Measurements from ENCODE around the gene GPATCH1.

Gene GPATCH1

DNA sequence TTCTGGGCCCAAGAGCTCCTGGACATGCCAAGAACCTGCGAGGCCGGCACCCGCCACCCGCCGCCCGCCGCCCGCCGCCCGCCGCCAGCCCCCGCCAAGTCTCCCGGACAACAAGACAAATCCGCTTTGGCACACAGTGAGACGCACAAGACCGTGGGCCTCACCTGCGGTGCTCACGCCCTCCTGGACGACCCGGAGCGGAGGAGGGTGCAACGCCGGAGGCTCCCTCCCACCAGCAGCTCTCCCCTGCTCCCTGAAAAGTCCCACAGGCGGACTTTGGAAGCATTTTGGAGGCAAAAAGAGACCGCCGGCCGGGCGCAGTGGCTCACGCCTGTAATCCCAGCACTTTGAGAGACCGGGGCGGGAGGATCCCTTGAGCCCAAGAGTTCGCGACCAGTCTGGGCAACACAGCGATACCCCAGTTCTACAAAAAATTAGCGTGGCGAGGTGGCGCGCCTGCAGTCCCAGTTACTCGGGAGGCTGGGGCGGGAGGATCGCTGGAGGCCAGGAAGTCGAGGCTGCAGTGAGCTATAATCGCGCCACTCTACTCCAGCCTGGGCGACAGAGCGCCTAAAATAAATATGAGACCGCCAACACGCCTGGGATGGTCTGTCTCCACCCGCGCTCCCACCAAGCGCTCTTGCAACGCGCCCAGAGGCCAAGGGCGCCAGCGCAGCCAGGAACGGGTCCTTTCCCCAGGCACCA, 17.1 kb upstream of the GPATCH1 start:
- peak; percentile 57 for DNase-seq

DNA sequence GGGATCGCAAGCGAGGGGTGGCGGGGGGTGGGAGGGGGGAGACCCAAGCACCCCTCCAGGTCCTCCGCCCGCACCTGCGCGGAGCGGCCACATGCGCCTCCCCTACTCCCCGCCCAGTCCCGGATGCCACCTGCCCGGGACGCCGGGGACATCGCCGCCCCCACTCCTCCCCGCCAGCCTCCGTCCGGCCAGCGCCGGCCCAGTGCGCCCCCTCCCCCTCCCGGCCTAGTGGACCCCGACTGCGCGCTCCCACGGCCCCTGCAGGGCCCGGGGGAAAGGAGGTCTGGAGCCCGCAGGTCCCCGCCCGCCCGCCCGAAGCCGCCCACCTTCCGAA, 16.6 kb upstream of the GPATCH1 start:
- no peak for DNase-seq

DNA sequence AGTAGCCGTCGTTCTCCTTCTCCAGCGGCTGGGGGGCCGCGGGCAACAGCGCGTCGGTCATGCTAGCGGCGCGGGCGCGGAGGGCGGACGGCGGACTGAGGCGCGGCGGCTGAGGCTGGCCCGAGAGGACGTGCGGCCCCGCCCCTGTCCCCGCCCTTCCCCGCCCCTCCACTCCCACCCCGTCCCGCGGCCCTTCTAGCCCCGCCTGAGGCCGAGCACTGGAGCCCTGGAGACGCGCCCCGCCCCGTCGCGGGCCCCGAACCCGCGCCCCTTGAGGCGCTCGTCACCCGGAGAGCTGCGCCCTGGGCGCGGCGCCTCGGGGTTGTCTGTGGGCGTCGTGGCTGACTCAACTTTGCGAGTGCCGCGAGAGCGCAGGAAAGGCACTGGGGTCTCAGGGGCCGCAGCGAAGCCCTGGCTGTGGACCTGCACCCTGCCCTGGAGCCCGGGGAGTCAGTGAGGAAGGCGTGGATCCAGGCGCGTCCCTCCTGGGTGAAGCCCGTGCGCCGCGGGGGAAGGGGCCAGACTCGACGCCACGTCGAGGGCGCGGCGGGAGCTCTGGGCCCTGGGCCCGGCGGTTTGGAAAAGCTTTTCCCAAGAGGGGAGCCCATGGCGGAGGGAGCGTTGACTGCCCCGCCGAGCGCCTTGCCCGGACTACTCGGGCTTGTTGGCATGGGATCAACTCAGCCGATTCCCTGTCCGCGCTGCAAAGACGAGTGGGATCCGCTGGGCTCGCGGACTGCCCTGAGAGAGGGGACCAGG, 16.0 kb upstream of the GPATCH1 start, which contains the start of gene RHPN2:
Gene RHPN2, minus strand, starts transcription at position 97 of the 759 bp plus-strand sequence. Its CDS starts 36 bp downstream, at position 61.
- peak; percentile 87 for DNase-seq

DNA sequence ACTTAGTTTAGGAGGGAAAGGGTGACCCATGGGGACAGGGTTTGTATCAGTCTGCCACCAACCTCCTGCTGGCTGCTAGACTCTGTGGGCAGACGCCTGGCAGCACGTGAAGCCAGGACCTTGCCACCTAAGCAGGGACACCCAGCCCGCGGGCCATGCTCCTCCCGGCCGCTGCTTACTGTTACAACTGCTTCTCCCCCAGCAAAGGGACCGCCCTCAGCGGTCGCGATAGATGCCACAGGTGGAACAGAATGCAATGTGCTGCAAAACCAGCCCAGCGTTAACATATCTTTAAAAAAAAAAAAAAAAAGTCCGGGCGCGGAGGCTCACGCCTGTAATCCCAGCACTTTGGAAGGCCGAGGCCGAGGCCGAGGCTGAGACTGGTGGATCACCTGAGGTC, 14.4 kb upstream of the GPATCH1 start:
- DNase-seq, result no peak

DNA sequence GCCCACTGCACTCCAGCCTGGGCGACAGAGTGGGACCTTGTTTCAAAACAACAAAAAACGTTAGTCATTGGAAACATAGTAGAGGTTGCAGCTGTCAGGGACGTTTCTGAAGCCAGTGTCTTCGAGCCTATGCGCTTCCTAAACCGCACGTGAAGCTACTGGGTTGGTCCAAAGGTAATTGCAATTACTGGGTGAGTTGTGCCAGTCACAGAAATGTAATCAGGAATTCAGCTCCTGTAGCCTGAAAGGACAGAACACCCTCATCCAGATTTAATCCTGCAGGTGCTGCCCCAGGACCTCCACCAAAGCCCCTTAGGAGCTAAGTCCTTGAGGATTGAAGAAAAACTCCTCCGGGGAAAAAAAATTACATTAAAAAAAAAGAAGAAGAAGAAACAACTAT, 13.9 kb upstream of the GPATCH1 start:
- DNase-seq, result no peak

DNA sequence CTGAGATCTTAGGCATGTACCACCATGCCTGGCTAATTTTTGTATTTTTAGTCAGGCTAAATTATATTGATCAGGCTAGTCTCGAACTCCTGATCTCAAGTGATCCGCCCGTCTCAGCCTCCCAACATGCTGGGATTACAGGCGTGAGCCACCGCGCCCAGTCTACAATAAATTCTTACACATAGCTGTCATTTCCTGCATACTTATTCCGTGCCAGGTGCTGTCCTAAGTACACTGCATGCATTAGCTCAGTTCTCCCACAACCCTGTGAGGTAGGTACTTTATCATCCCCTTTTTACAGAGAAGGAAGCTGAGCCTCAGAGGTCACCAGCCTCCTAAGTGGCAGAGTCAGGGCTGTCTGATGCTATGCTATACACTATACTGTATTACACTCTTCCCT, 9.1 kb upstream of the GPATCH1 start:
- DNase-seq, result no peak

DNA sequence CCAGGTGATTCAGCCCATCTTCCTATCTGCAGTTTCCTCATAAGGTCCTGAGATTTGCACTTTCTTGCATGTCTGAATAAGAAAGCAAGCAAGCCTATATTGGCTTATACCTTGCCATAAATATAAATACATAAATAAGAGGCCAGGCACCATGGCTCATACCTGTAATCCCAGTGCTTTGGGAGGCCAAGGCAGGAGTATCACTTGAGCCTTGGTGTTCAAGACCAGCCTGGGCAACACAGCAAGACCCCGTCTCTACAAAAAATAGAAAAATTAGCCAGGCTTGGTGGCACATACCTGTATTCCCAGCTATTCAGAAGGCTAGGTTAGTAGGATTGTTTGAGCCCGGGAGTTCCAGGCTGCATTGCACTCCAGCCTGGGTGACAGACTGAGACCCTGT, 5.5 kb upstream of the GPATCH1 start:
- DNase-seq, result no peak

DNA sequence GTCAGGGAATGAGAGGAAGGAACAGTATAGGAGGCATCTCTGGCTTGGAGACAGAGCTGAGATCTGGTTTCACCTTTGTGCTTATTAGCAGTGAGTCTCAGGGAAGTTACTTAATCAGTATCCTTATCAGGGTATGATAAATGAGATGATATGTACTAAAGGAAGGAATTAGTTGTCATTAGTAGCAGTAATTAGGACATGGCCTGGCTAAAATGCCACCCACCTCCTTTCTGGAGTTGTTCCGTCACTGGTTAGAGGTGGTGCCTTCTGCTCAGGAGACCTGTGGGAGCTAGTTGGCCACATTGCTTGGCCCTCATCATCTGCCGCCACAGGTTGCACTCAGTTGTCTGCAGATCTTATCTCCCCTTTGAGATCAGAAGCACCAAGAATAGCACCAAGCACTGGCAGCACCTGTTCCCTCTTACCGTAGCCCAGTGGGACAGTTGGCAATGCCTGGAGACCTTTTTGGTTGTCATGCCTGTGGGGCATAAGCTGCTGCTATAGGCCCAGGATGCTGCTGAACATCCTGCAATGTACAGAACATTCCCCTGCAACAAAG, 4.7 kb downstream of the GPATCH1 start:
- DNase-seq, result no peak

DNA sequence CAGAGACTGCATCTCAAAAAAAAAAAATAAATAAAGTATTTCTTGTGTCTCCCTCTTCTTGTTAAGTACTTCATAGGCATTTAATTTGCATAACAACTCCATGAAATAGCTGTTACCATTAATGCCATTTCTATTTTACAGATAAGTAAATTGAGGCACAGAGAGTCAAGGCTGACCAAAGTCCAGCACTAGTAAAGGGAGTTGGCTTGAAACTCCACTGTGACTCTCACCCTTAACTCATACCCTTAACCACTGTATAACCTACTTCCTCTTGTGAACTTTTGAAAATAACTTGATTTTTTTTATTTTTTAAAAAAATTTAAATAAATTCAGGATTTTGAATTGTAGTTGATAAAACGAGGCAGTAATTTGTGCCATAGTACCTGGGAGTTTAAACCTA, 6.0 kb downstream of the GPATCH1 start:
- no peak for DNase-seq

DNA sequence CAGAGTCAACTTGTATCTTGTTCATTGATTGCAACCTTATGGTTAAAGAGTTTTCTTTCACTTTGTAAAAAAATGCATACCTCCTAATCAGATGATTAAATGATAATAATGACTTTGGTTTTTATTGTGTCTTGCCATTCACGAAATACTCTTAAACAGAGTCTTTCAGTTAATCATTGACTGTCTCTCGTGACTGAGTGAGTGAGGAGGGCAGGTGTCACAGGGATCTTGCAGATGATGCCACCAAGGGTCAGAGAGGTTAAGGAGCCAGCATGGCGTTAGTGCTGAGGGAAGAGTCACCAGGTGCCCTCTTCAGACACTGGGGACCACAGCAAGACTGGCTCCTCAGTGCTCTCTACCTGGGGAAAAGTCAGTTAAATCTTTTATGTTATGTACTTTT, 8.0 kb downstream of the GPATCH1 start:
- no peak for DNase-seq

DNA sequence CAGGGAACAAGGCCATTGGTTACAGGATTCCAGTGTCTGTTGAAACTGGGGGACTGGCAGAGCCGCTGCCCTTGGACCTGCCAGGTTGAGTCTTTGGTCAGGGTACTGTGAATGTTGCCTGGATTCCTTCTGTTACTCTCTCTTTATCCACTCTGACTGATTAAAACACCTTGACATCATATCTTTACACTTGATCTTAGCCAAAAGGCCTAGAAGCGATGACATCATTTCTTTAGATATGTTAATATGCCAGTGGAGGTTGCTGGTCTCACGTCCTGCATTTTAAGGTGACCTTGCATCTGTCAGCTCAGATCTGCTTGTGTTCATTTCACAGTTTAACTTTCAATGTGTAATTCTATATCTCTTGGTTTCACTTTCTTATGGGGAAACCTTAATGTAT, 9.2 kb downstream of the GPATCH1 start:
- no peak for DNase-seq

DNA sequence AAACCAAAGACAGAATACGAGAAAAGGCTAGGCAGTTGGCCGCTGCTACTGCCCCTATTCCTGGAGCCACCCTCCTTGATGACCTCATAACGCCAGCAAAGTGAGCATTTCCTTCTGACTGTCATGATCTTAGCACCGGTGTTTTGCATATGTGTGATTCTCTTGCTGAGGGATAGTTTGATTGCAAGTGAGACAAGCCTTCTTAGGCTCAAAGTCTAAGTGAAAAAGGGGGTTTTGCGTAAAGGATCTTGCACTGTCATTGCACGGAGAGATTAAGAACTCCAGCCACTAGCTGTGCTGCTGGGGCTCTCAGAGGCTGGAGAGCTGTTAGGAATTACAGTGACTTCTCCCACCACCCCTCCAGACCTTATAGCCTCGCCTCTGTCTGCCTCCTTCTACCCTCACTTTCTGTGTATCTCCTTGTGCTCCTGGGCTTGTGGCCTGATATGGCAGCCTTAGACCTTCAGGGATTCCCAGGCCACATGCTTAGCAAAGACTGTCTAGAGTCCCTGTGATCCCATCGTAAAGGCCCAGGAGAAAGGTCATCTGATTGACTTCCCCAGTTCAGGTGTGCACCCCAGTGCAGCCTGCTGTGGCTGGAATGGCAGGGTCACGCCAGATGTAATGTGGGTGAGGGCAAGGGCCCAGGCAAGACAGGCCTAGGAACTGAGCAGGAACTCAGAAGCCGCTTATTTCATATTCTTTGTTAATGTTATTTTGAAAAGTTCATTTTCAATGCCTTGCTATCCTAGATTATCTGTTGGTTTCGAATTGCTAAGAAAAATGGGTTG, 12.6 kb downstream of the GPATCH1 start:
- DNase-seq, result no peak

DNA sequence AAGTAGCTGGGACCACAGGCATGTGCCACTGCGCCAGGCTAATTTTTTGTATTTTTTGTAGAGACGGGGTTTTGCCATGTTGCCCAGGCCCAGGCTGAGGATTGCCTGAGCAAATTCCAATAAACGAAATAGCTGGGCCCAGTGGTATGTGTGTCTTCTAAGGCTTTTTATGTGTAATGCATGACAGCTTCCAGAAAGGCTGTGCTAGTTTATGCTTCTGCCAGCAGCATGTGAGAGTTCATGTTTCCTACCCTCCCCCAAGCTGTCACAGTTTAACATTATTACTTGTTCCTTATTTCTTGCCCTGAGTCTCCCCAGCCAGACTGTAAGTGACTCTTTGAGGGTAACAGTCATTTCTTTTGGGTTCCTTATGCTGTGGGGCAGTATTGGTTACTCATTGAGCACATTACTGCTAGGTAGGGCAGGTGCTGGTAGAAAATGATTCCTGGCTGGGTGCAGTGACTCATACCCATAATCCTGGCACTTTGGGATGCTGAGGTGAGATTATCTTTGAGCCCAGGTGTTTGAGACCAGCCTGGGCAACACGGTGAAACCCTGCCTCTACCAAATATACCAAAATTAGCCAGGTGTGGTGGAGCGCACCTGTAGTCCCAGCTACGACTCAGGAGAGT, 13.6 kb downstream of the GPATCH1 start:
- DNase-seq, result no peak

DNA sequence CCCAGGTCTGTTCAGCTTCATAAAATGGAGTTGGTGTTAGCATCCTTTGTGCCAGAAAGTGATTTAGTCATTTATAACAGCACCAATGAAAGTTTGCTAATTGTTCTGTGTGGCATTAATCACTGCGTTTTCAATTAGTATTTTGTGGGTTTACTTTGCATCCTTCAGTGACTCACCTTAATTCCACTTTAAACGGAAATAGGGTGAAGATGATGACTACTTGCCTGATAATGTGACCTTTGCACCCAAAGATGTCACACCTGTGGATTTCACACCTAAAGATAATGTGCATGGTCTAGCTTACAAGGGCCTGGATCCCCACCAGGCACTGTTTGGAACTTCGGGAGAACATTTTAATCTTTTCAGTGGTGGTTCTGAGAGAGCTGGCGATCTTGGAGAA, 15.0 kb downstream of the GPATCH1 start:
- DNase-seq, result no peak

DNA sequence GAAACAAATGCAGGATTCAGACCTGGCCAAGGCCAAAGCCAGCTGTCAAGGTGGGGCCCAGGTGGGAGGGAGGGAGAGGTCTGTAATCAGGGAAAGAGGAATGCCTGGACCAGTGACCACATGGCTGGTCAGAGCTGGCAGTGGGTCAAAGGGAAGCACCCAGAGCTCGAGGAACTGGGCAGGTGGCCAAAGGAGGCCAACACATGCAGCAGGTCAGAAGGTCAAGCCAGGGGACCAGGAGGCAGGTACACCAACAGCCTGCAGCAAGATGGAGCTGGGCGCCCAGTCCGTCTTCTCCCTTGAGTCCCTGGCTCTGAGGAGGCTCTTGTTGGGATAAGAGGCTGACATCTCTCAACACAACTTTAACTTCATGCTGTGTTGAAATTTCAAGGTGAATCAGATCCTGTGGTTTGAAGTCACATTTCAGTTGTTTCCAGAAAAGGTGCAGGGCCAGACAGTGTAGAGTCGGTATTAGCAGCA, 17.1 kb downstream of the GPATCH1 start:
- DNase-seq, result no peak

DNA sequence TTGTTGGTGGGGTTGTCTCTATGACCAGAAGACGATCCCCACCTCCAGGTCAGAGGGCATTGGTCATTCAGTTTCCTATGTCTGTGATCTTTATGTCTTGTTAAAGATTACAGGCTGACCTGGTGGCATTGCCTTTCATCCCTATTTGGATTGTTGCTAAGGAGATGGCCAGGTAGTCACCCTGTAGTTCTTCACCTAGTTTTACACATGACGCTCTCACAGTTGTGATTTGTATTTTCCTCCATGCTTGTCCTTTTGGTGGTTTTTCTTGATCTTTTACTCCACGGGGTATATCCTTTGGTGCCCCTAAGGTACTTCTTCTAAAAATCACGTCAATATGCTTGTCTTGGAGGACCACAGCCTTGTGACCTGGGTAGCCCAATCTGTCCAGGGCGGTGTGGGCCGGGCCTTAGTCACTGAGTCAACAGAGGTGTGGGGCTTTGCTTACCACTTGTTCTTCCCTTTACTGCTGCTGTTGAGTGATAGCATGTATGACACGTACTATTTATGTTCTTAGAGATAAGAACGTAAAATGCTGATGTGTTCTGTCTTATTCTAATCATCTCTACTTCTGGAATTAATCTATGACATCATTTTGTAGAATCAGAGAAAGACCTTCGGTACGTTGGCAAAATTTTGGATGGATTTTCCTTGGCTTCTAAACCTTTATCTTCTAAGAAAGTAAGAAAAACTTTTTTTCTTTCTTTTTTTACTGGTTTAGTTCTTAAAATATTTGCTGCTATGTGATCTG, 20.1 kb downstream of the GPATCH1 start:
- no peak for DNase-seq

DNA sequence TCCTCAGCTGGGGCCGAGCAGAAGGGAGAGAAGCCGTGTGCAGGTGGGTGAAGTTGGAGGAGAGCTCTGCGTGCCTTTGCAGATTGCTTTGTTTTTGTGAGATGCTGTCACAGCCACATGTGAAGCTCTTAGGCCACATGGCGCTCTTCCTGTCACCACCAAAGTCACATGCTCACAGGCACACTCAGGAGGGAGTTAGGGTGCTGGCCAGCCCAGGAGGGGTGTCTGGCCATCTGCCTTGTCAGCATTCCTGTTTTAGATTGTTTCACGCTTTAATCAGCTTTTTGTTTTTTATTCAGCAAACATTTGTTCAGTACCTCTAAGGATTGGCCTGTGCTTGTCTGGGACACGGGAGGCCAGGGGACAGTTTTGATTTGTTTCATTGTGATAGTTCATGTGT, 21.9 kb downstream of the GPATCH1 start:
- DNase-seq, result no peak

DNA sequence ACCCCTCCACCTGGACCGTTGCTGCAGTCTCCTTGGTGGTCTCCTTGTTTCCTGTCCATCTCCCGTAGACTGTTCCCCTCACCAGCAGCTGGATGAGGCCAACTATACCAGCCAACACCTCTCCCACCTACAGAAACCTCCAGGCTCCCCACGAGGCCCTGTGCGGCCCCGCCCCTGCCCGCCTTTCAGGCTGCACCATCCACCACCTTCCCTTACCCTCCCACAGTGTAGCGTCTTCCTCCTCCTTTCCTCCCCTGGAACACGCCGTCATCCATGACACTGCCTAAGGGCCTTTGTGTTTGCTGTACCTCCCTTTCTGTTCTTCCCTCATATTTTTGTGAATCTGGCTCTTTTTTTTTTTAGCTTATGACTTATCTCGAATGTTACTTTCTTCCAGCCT, 27.2 kb downstream of the GPATCH1 start:
- no peak for DNase-seq

DNA sequence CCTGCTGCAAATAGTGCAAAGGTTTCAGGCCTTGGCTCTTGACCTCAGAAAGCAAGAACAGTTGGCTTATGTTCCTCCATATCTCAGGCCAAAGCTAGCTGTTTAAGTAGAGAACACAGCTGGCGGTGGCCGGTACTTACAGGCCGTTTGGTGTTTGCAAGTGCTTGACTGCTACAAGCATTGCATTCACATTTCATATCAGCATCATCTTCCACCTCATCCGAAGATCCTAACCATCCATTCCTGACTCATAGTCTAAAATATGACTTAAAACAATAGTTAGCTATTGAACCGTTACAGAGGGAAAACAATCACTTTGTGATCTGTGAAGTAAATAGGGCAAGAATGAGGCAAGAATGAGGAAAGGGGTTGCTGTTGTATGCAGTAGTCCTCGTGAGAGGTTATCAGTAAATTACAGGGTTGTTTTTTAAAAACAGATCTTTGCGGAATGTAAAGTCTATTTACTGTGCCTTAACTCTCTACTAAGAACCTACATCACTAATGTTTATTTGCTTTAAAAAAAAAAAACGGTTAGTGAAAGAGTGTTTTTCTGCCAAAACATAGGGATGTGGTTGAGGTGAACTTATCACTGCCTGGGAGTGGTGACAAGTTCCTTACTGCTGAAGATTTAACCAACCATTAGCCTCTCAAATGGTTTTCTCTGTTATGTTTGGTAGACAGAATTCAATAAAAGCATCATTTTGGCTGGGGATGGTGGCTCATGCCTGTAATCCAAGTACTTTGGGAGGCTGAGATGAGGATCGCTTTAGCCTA, 29.3 kb downstream of the GPATCH1 start:
- DNase-seq, result no peak

DNA sequence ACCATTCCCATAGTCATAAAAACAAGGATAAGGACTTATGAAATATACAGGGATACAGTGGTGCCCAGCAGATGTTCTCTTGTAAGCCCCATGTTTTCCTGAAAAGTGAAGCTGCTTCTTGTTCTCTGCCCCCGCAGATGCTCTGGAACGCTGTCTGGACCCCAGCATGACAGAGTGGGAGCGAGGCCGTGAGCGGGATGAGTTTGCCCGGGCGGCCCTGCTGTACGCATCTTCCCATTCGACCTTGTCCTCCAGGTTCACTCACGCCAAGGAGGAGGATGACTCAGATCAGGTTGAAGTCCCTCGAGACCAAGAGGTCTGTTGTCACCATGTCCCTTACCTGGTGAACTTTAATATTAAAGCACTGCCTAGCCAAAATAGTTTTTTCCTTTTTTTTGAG, 30.6 kb downstream of the GPATCH1 start:
- DNase-seq, result no peak

DNA sequence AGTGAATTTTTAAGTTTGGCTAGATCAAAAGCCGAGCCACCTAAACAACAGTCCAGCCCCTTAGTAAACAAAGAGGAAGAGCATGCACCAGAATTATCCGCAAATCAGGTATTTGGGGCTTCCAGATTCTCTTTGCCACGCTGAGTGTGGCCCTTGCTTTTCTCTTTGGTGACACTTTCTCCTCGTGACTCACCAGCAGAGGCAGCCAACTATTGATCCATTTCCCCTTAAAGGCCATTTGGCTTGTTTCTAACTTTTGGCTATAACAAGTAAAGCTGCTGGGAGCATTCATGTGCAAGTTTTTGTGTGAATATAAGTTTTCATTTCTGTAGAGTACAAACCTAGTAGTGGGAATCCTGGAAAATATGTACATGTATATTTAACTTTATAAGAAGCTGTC, 33.3 kb downstream of the GPATCH1 start:
- no peak for DNase-seq
